ENCODE measurements around the gene SH3PXD2A.

- no peak for TF ChIP-seq POLR2AphosphoS5 (IDR thresholded peaks at IDR 0.05)
- no peak for TF ChIP-seq CTCF (IDR thresholded peaks at IDR 0.05 in 8 of 11, conservative IDR thresholded peaks at IDR 0.05 in 3 of 11)
- no peak for TF ChIP-seq POLR2A (IDR thresholded peaks at IDR 0.05)
Measured at GRCh38 chr10:103838862-103839518, 16.4 kb downstream of the SH3PXD2A start.
